C4-2B (cell line): ENCODE data around the gene FAM72B.
"Not testable (repeated sequence)": the region's sequence is repeated elsewhere in the genome, so short reads cannot be mapped to it uniquely, and the experiment has no call there.

Source experiments
- ZFX ChIP-seq: fragments of 450-650 bp; IDR thresholded peaks from 2 replicates; pipeline ENCODE4 v1.6.1; 2017
- TF ChIP-seq, protein P1 (sequence below): fragments of 450-650 bp; conservative IDR thresholded peaks from 2 replicates; pipeline ENCODE4 v1.5.1; 2017; ENCODE audit warnings: mild to moderate bottlenecking

GRCh38 chr1:121230636-121231035 is 46.5 kb upstream of the FAM72B start:
- TF ChIP-seq, protein P1, sequence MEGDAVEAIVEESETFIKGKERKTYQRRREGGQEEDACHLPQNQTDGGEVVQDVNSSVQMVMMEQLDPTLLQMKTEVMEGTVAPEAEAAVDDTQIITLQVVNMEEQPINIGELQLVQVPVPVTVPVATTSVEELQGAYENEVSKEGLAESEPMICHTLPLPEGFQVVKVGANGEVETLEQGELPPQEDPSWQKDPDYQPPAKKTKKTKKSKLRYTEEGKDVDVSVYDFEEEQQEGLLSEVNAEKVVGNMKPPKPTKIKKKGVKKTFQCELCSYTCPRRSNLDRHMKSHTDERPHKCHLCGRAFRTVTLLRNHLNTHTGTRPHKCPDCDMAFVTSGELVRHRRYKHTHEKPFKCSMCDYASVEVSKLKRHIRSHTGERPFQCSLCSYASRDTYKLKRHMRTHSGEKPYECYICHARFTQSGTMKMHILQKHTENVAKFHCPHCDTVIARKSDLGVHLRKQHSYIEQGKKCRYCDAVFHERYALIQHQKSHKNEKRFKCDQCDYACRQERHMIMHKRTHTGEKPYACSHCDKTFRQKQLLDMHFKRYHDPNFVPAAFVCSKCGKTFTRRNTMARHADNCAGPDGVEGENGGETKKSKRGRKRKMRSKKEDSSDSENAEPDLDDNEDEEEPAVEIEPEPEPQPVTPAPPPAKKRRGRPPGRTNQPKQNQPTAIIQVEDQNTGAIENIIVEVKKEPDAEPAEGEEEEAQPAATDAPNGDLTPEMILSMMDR = not testable (repeated sequence)
- not testable (repeated sequence) for TF ChIP-seq ZFX
